ENCODE results near the gene MED16.
A peak's percentile ranks its signal among the peaks of the same experiment; 100 is the strongest.

The MED16 gene

DNA sequence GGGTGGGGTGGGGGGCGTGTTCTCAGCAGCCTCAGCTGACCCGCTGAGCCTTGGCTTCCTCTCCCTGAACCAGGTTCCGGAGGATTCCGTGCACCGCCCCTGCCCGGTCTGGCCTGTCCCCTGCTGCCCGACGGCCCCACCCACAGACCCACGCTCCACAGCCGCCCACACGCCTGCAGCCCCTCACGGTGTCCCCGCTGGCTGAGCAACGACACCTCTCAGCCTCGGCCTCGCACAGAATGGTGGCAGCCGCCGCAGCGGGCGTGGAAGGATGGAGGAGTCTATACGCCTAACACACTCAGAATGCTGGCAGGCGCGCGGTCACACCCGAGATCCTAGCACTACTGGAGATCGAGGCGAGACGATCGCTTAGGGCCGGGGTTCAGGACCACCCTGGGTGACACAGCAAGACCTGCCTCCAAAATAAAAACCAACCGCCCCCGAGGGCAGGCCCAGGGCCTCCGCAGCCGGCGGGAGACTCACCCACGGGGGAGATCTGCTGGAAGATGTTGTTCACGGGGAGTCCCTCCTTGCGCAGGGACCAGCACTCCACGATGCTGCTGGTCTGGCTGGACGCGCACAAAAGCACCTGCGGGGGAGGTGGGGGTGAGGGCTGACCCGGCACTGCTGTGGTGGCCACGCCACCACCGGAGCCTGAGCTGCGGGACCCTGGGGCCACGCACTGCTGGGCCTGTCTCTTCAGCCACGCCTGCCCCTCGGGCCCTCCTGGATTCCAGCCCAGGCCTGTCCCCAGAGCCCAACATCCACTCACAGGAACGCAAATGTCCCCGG, 8.4 kb downstream of the MED16 start:
- Histone ChIP-seq H3K4me3 (ENCODE audit: low read depth, low read length) (no peak overlapping the region), H3K9ac (ENCODE audit: low read length) (no peak overlapping the region), H2BK5ac (ENCODE audit: low read depth, low read length, poor library complexity) (peak overlapping the region; percentile 23), H3K18ac (ENCODE audit: low read length) (peak overlapping the region; percentile 4), H3K27ac (ENCODE audit: low read depth, low read length) (peak overlapping the region; percentile 68), H3K79me1 (ENCODE audit: low read length) (peaks cover 8% of the 10 kb centered on the region), H2AK5ac (ENCODE audit: low read length) (peak overlapping the region; percentile 34), H3K27me3 (ENCODE audit: insufficient read depth, low read length) (no peaks in the 10 kb centered on the region), H3K4me1 (ENCODE audit: control insufficient read depth in 1 of 2, insufficient read depth in 2 of 2, low read length in 2 of 2) (peaks cover 21 to 27% of the 10 kb centered on the region in 2 experiments), H4K12ac (ENCODE audit: low read depth, low read length) (no peak overlapping the region), H4K91ac (ENCODE audit: low read depth, low read length) (peak overlapping the region; percentile 81), H3K14ac (ENCODE audit: low read length) (peak overlapping the region; percentile 19), H3K23ac (ENCODE audit: low read length) (no peak overlapping the region), H3K4me2 (ENCODE audit: low read length) (no peak overlapping the region), H2AFZ (ENCODE audit: insufficient read depth, low read length, poor library complexity) (no peak overlapping the region), H2BK120ac (ENCODE audit: insufficient read depth, low read length, poor library complexity) (peak overlapping the region; percentile 15), H3K4ac (ENCODE audit: low read depth, low read length) (peak overlapping the region; percentile 16), H3K79me2 (ENCODE audit: control insufficient read depth, insufficient read depth, low read length, poor library complexity) (peaks cover 2% of the 10 kb centered on the region), H3K36me3 (ENCODE audit: control insufficient read depth in 1 of 2, insufficient read depth in 2 of 2, low read length in 2 of 2) (peaks cover 64 to 65% of the 10 kb centered on the region in 2 experiments), H4K8ac (ENCODE audit: low read depth, low read length) (peak overlapping the region; percentile 64), H2BK12ac (ENCODE audit: low read length) (peak overlapping the region; percentile 59), H3K9me3 (ENCODE audit: insufficient read depth, low read depth, low read length) (peaks cover 15% of the 10 kb centered on the region)
- WGBS (ENCODE audit: extremely low coverage, insufficient coverage, insufficient read length): no CpG with 5 or more reads among the region's 51 CpGs
- peak; percentile 95 to 98 for DNase-seq

DNA sequence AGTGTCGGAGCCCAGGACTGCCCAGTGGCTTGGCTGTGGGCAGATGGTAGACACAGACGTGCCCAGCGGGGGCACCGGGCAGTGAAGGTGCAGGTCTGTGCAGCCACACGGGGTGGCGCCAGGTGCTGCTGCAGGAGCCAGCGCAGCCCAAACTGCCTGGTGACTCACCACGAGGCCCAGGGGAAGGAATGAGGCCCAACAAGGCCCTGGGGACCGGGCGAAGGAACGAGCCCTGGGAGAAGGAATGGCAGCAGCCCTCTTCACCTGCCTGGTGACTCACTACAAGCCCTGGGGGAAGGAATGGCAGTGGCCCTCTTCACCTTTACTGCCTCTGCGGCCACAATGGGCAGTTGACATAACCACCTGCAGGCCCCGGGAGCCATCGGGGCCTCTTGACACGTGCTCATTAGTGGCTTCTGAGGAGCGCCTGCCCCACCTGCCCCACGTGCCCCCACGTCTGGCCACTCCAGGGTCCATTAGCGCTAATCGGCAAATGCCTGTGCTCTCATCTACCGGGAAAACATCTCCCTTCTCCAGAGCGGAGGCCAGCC, 9.3 kb downstream of the MED16 start:
- Histone ChIP-seq H3K9me3 (ENCODE audit: insufficient read depth, low read depth, low read length) (peaks cover 15% of the 10 kb centered on the region), H2BK120ac (ENCODE audit: insufficient read depth, low read length, poor library complexity) (no peak overlapping the region), H3K23ac (ENCODE audit: low read length) (no peak overlapping the region), H3K79me2 (ENCODE audit: control insufficient read depth, insufficient read depth, low read length, poor library complexity) (peaks cover 2% of the 10 kb centered on the region), H3K9ac (ENCODE audit: low read length) (no peak overlapping the region), H3K4me3 (ENCODE audit: low read depth, low read length) (no peak overlapping the region), H4K12ac (ENCODE audit: low read depth, low read length) (no peak overlapping the region), H3K4me2 (ENCODE audit: low read length) (no peak overlapping the region), H3K27me3 (ENCODE audit: insufficient read depth, low read length) (no peaks in the 10 kb centered on the region), H2AFZ (ENCODE audit: insufficient read depth, low read length, poor library complexity) (no peak overlapping the region), H2BK12ac (ENCODE audit: low read length) (peak overlapping the region; percentile 19), H3K18ac (ENCODE audit: low read length) (no peak overlapping the region), H3K14ac (ENCODE audit: low read length) (no peak overlapping the region), H3K4ac (ENCODE audit: low read depth, low read length) (no peak overlapping the region), H3K36me3 (ENCODE audit: control insufficient read depth in 1 of 2, insufficient read depth in 2 of 2, low read length in 2 of 2) (peaks cover 58 to 63% of the 10 kb centered on the region in 2 experiments), H2AK5ac (ENCODE audit: low read length) (no peak overlapping the region), H4K8ac (ENCODE audit: low read depth, low read length) (peak overlapping the region; percentile 19), H3K27ac (ENCODE audit: low read depth, low read length) (peak overlapping the region; percentile 1), H3K79me1 (ENCODE audit: low read length) (peaks cover 8% of the 10 kb centered on the region), H4K91ac (ENCODE audit: low read depth, low read length) (no peak overlapping the region), H2BK5ac (ENCODE audit: low read depth, low read length, poor library complexity) (no peak overlapping the region), H3K4me1 (ENCODE audit: control insufficient read depth in 1 of 2, insufficient read depth in 2 of 2, low read length in 2 of 2) (peaks cover 21 to 27% of the 10 kb centered on the region in 2 experiments)
- DNase-seq: peak; percentile 100
- WGBS (ENCODE audit: extremely low coverage, insufficient coverage, insufficient read length): no CpG with 5 or more reads among the region's 22 CpGs

DNA sequence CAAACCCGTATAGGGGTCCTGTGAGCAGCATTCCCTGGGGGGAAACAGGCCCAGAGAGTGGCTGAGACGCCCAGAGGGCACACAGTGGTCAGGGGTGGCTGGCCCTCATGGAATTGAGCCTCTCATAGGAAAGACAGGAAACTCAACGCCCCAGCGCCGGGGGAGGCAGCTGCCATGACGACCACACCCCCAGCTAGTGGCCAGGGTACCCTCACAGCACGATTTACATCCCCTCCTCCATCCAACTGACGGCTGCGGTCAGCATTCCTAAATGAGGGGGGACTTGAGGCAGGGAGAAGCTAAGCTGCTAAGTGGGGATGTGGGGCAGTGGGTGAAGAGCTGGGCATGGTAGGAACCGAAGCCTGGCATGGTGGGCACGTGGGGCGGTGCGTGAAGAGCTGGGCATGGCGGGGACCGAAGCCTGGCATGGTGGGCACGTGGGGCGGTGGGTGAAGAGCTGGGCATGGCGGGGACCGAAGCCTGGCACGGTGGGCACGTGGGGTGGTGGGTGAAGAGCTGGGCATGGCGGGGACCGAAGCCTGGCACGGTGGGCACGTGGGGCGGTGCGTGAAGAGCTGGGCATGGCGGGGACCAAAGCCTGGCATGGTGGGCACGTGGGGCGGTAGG, 10.0 kb downstream of the MED16 start:
- Histone ChIP-seq H3K9me3 (ENCODE audit: insufficient read depth, low read depth, low read length) (peaks cover 15% of the 10 kb centered on the region), H3K36me3 (ENCODE audit: control insufficient read depth in 1 of 2, insufficient read depth in 2 of 2, low read length in 2 of 2) (peaks cover 54 to 62% of the 10 kb centered on the region in 2 experiments), H4K8ac (ENCODE audit: low read depth, low read length) (no peak overlapping the region), H2BK12ac (ENCODE audit: low read length) (no peak overlapping the region), H3K9ac (ENCODE audit: low read length) (no peak overlapping the region), H2AK5ac (ENCODE audit: low read length) (no peak overlapping the region), H3K79me2 (ENCODE audit: control insufficient read depth, insufficient read depth, low read length, poor library complexity) (peaks cover 2% of the 10 kb centered on the region), H3K14ac (ENCODE audit: low read length) (no peak overlapping the region), H2AFZ (ENCODE audit: insufficient read depth, low read length, poor library complexity) (no peak overlapping the region), H2BK120ac (ENCODE audit: insufficient read depth, low read length, poor library complexity) (no peak overlapping the region), H3K27me3 (ENCODE audit: insufficient read depth, low read length) (no peaks in the 10 kb centered on the region), H3K18ac (ENCODE audit: low read length) (no peak overlapping the region), H4K91ac (ENCODE audit: low read depth, low read length) (no peak overlapping the region), H3K23ac (ENCODE audit: low read length) (no peak overlapping the region), H3K4me3 (ENCODE audit: low read depth, low read length) (no peak overlapping the region), H3K79me1 (ENCODE audit: low read length) (peaks cover 8% of the 10 kb centered on the region), H3K4me1 (ENCODE audit: control insufficient read depth in 1 of 2, insufficient read depth in 2 of 2, low read length in 2 of 2) (peaks cover 21 to 27% of the 10 kb centered on the region in 2 experiments), H4K12ac (ENCODE audit: low read depth, low read length) (no peak overlapping the region), H3K4ac (ENCODE audit: low read depth, low read length) (no peak overlapping the region), H3K27ac (ENCODE audit: low read depth, low read length) (no peak overlapping the region), H3K4me2 (ENCODE audit: low read length) (no peak overlapping the region), H2BK5ac (ENCODE audit: low read depth, low read length, poor library complexity) (no peak overlapping the region)
- no CpG with 5 or more reads among the region's 30 CpGs for WGBS (ENCODE audit: extremely low coverage, insufficient coverage, insufficient read length)
- peak; percentile 99 for DNase-seq

DNA sequence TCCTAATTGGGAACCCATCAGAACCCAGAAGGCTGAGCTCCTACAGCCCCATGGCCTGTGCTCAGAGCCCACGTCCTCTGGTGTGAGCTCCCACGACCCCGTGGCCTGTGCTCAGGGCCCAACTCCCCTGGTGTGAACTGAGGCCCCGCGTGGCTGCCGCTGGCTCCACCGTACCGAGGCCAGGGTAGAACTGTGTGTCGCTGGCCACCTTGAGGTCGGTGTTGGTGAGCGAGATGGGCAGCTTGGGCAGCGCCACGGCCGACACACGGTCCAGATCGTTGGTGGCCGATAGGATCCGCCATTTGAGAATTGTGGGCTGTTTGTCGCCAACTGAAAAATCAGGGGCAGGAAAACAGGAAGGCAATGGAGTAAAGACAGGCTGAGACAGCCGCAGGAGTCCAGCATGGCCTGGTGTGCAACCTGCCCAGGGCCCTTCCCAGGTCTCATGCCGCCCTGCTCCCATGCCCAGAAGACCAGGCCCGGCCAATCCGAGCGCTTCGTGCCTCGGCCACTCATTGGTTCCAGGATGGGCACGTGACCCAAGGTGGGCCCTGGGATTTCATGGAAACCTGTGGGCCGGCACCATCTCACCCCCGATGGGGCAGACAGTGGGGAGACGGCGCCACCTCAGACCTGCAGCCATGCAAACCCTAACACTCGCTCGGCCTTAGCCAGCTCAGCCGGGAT, 11.5 kb downstream of the MED16 start:
- H3K18ac ChIP-seq (ENCODE audit: low read length): no peak overlapping the region
- no CpG with 5 or more reads among the region's 34 CpGs for WGBS (ENCODE audit: extremely low coverage, insufficient coverage, insufficient read length)
- H3K27me3 ChIP-seq (ENCODE audit: insufficient read depth, low read length): no peaks in the 10 kb centered on the region
- H3K23ac ChIP-seq (ENCODE audit: low read length): no peak overlapping the region
- no peak overlapping the region for H2AFZ ChIP-seq (ENCODE audit: insufficient read depth, low read length, poor library complexity)
- peaks cover 8% of the 10 kb centered on the region for H3K79me1 ChIP-seq (ENCODE audit: low read length)
- H3K4ac ChIP-seq (ENCODE audit: low read depth, low read length): no peak overlapping the region
- no peak overlapping the region for H3K9ac ChIP-seq (ENCODE audit: low read length)
- H3K36me3 ChIP-seq (ENCODE audit: control insufficient read depth in 1 of 2, insufficient read depth in 2 of 2, low read length in 2 of 2): peaks cover 62 to 71% of the 10 kb centered on the region in 2 experiments
- H3K4me3 ChIP-seq (ENCODE audit: low read depth, low read length): no peak overlapping the region
- H2BK120ac ChIP-seq (ENCODE audit: insufficient read depth, low read length, poor library complexity): no peak overlapping the region
- H3K27ac ChIP-seq (ENCODE audit: low read depth, low read length): no peak overlapping the region
- no peak overlapping the region for H3K14ac ChIP-seq (ENCODE audit: low read length)
- no peak for DNase-seq
- no peak overlapping the region for H4K8ac ChIP-seq (ENCODE audit: low read depth, low read length)
- H3K9me3 ChIP-seq (ENCODE audit: insufficient read depth, low read depth, low read length): peaks cover 15% of the 10 kb centered on the region
- H3K4me1 ChIP-seq (ENCODE audit: control insufficient read depth in 1 of 2, insufficient read depth in 2 of 2, low read length in 2 of 2): peaks cover 21 to 27% of the 10 kb centered on the region in 2 experiments
- no peak overlapping the region for H2BK5ac ChIP-seq (ENCODE audit: low read depth, low read length, poor library complexity)
- no peak overlapping the region for H4K91ac ChIP-seq (ENCODE audit: low read depth, low read length)
- no peak overlapping the region for H3K4me2 ChIP-seq (ENCODE audit: low read length)
- H2BK12ac ChIP-seq (ENCODE audit: low read length): no peak overlapping the region
- H4K12ac ChIP-seq (ENCODE audit: low read depth, low read length): no peak overlapping the region
- H2AK5ac ChIP-seq (ENCODE audit: low read length): no peak overlapping the region
- H3K79me2 ChIP-seq (ENCODE audit: control insufficient read depth, insufficient read depth, low read length, poor library complexity): peaks cover 2% of the 10 kb centered on the region
